Measurements from ENCODE around the gene FOXF1. TPM values are rescaled to one million over a fixed set of nuclear protein-coding genes. Genes with fewer than 3 reads are reported as not detected.
A peak's percentile ranks its signal among the peaks of the same experiment; 100 is the strongest.

The FOXF1 gene
- total and polyA plus RNA-seq, 8 donors: 15.7 to 37.9 (median 22.3) TPM

DNA sequence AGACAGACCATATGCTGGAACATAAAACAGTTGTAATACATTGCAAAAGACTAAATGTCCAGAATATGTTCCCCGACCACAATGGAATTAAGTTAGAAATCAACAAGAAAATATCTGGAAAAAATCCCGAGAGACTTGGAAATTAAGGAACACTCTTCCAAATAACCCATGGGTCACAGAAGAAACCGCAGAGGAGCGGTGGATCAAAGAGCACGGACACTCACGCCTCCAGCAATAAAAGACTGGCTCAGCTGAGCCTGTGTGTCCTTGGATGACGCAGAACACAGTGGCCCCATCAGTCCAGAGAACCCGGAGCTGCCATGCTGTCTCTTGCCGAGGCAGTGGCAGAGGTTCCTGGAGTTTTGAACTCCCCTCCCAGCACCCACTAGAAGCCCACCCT lies 30.9 kb upstream of the FOXF1 start:
- no peak for DNase-seq
- Histone ChIP-seq H3K36me3 (peaks cover 0 to 12% (median 0%) of the 10 kb centered on the region in 4 donors), H3K4me1 (peaks cover 0 to 34% (median 11%) of the 10 kb centered on the region in 4 donors), H3K4me3 (no peak overlapping the region), H3K27ac (peak overlapping the region; percentile 28 to 68 (median 66)), H3K9me3 (peaks cover 3 to 10% (median 8%) of the 10 kb centered on the region in 4 donors), H3K27me3 (peaks cover 0 to 33% (median 7%) of the 10 kb centered on the region in 3 donors)
- WGBS, 5 donors: 51 to 77% (median 64%) methylated on average over 9 of the region's 9 CpGs
- intact Hi-C loops (cut with DNase I; ENCODE audit: low total_unique reads): no loop called here
- TF ChIP-seq POLR2AphosphoS5 (IDR thresholded peaks at IDR 0.05) (peak in 1 of 3 donors; percentile 39), EP300 (IDR thresholded peaks at IDR 0.05) (no peak), POLR2A (IDR thresholded peaks at IDR 0.05) (no peak), CTCF (IDR thresholded peaks at IDR 0.05) (no peak)

GRCh38 chr16:86480444-86480843 lies 29.9 kb upstream of the FOXF1 start:
- WGBS, 5 donors: 35 to 53% (median 45%) methylated on average over 8 to 15 of the region's 15 CpGs
- no peak for DNase-seq
- peak overlapping the region in 4 of 5 donors; percentile 55 to 68 (median 66) for H3K27ac ChIP-seq
- peaks cover 3 to 19% (median 14%) of the 10 kb centered on the region in 4 donors for H3K9me3 ChIP-seq
- no peak for TF ChIP-seq POLR2A (IDR thresholded peaks at IDR 0.05)
- intact Hi-C loops (cut with DNase I; ENCODE audit: low total_unique reads): no loop called here
- H3K4me3 ChIP-seq: no peak overlapping the region
- peaks cover 0 to 19% (median 2%) of the 10 kb centered on the region in 4 donors for H3K36me3 ChIP-seq
- peaks cover 0 to 34% (median 11%) of the 10 kb centered on the region in 4 donors for H3K4me1 ChIP-seq
- H3K27me3 ChIP-seq: peaks cover 0 to 25% (median 7%) of the 10 kb centered on the region in 3 donors

DNA sequence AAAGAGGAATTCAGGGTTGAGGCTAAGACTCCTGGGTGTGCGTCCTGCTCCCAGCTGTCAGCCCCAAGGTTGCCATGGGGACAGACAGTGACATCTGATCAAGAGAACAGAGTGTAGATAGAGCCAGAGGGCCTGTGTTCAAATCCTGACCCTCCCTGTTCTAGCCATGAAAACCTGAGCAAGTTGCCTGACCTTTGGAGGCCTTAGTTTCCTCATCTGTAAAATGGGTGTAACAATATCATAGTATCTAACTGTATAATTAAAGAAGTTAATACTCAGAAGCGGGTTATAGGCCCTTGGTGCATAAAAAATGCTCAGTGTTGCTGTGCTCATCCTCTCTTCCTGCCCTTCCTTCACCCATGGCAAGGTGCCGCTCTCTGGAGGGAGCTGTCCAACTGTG lies 28.7 kb upstream of the FOXF1 start:
- H3K36me3 ChIP-seq: peaks cover 0 to 15% (median 2%) of the 10 kb centered on the region in 4 donors
- no peak for DNase-seq
- peaks cover 3 to 19% (median 14%) of the 10 kb centered on the region in 4 donors for H3K9me3 ChIP-seq
- H3K4me1 ChIP-seq: peaks cover 0 to 34% (median 11%) of the 10 kb centered on the region in 4 donors
- peaks cover 0 to 27% (median 7%) of the 10 kb centered on the region in 3 donors for H3K27me3 ChIP-seq
- TF ChIP-seq POLR2AphosphoS5 (IDR thresholded peaks at IDR 0.05) (no peak), POLR2A (IDR thresholded peaks at IDR 0.05) (no peak), EP300 (IDR thresholded peaks at IDR 0.05) (no peak), CTCF (IDR thresholded peaks at IDR 0.05) (no peak)
- H3K4me3 ChIP-seq: no peak overlapping the region
- 71 to 85% (median 80%) methylated on average over 3 of the region's 3 CpGs for WGBS, 5 donors
- H3K27ac ChIP-seq: peak overlapping the region in 2 of 5 donors; percentile 42 to 66
- intact Hi-C loops (cut with DNase I; ENCODE audit: low total_unique reads): no loop called here

DNA sequence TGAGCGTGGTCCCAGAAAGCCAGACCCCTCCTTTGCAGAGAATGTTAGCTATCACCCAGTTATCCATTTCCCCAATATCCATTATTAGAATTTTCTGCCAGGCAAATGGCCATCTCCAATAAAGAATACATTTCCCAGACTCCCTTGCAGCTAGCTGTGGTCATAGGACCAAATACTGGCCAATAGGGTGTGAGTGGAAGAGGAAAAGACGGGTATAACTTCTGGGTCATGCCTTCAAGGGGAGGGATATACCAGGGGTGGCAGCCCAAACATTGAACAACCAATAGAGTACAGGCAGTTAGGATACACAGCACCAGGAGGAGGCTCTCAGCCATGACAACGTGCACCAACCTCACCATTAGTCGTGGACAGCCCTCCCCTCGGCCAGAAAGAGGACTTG lies 26.1 kb upstream of the FOXF1 start:
- DNase-seq: no peak
- peaks cover 3 to 24% (median 14%) of the 10 kb centered on the region in 4 donors for H3K9me3 ChIP-seq
- peaks cover 0 to 36% (median 9%) of the 10 kb centered on the region in 3 donors for H3K27me3 ChIP-seq
- H3K27ac ChIP-seq: no peak overlapping the region
- H3K36me3 ChIP-seq: peaks cover 0 to 26% (median 2%) of the 10 kb centered on the region in 4 donors
- intact Hi-C loops (cut with DNase I; ENCODE audit: low total_unique reads): no loop called here
- no peak overlapping the region for H3K4me3 ChIP-seq
- TF ChIP-seq POLR2A (IDR thresholded peaks at IDR 0.05) (no peak), CTCF (IDR thresholded peaks at IDR 0.05) (no peak), POLR2AphosphoS5 (IDR thresholded peaks at IDR 0.05) (no peak), EP300 (IDR thresholded peaks at IDR 0.05) (no peak)
- peaks cover 0 to 15% (median 6%) of the 10 kb centered on the region in 4 donors for H3K4me1 ChIP-seq
- 55 to 80% (median 74%) methylated on average over 5 of the region's 5 CpGs for WGBS, 5 donors

- Histone ChIP-seq H3K9me3 (peaks cover 3 to 28% (median 14%) of the 10 kb centered on the region in 4 donors), H3K27ac (no peak overlapping the region), H3K4me3 (no peak overlapping the region), H3K4me1 (peaks cover 0 to 12% (median 0%) of the 10 kb centered on the region in 4 donors), H3K36me3 (peaks cover 0 to 35% (median 2%) of the 10 kb centered on the region in 4 donors), H3K27me3 (peaks cover 0 to 41% (median 12%) of the 10 kb centered on the region in 3 donors)
- DNase-seq: no peak
- intact Hi-C loops (cut with DNase I; ENCODE audit: low total_unique reads): no loop called here
- 52 to 79% (median 70%) methylated on average over 3 of the region's 3 CpGs for WGBS, 5 donors
- no peak for TF ChIP-seq POLR2AphosphoS5 (IDR thresholded peaks at IDR 0.05)
- no peak for TF ChIP-seq POLR2A (IDR thresholded peaks at IDR 0.05)
- TF ChIP-seq EP300 (IDR thresholded peaks at IDR 0.05): no peak
- no peak for TF ChIP-seq CTCF (IDR thresholded peaks at IDR 0.05)
Measured at GRCh38 chr16:86485746-86486145, 24.6 kb upstream of the FOXF1 start.
